GM23338 (cell line): ENCODE measurements around the gene BATF3. TPM values are rescaled to one million over a fixed set of nuclear protein-coding genes. Genes with fewer than 3 reads are reported as not detected.

ENCODE experiments used
- ATAC-seq: fragments of 200-7000 bp; cut with Tn5 transposase; 3 replicates; pipeline ENCODE4 v1.9.1; 2020
- DNase-seq: peaks from one replicate; pipeline ENCODE4 v3.0.0-alpha.2; 2015; ENCODE audit warnings: low spot score
- H2AFZ ChIP-seq: fragments of 200-600 bp; sonication (generic); 2 replicates; pipeline ENCODE4 v1.8.0; 2016; ENCODE audit warnings: antibody characterized with exemption, mild to moderate bottlenecking, moderate library complexity
- H3F3A ChIP-seq: fragments of 200-600 bp; sonication (generic); replicated peaks from 2 replicates; pipeline ENCODE4 v1.8.0; 2017; ENCODE audit warnings: antibody characterized with exemption, mixed run types, low read depth
- H3K27ac ChIP-seq: fragments of 200-600 bp; sonication (generic); 2 replicates; pipeline ENCODE4 v1.6.1; 2016; ENCODE audit warnings: low read depth
- H3K27me3 ChIP-seq: fragments of 200-600 bp; sonication (generic); 2 replicates; pipeline ENCODE4 v1.8.0; 2016; ENCODE audit warnings: mild to moderate bottlenecking, mixed run types, moderate library complexity; ENCODE audit not compliant: insufficient read depth
- H3K36me3 ChIP-seq: fragments of 200-600 bp; sonication (generic); 2 replicates; pipeline ENCODE4 v1.8.0; 2016; ENCODE audit warnings: mild to moderate bottlenecking; ENCODE audit not compliant: insufficient read depth
- H3K4me1 ChIP-seq: fragments of 200-600 bp; sonication (generic); 2 replicates; pipeline ENCODE4 v1.8.0; 2016; ENCODE audit warnings: mild to moderate bottlenecking, moderate library complexity; ENCODE audit not compliant: insufficient read depth
- H3K4me2 ChIP-seq: fragments of 200-600 bp; sonication (generic); 2 replicates; pipeline ENCODE4 v1.7.1; 2017; ENCODE audit warnings: mixed run types
- H3K4me3 ChIP-seq: fragments of 200-600 bp; sonication (generic); 2 replicates; pipeline ENCODE4 v1.6.1; 2016; ENCODE audit warnings: mixed run types
- H3K79me2 ChIP-seq: fragments of 200-600 bp; sonication (generic); replicated peaks from 2 replicates; pipeline ENCODE4 v1.8.0; 2017; ENCODE audit warnings: mild to moderate bottlenecking; ENCODE audit not compliant: insufficient read depth
- H3K9me2 ChIP-seq: fragments of 200-600 bp; sonication (generic); 2 replicates; pipeline ENCODE4 v1.8.0; 2017; ENCODE audit not compliant: insufficient read depth
- H4K20me1 ChIP-seq: fragments of 200-600 bp; sonication (generic); replicated peaks from 2 replicates; pipeline ENCODE4 v1.8.0; 2017; ENCODE audit warnings: mild to moderate bottlenecking; ENCODE audit not compliant: insufficient read depth
- H3K27ac Mint-ChIP-seq: 2 replicates; pipeline ENCODE4 v1.8.0; 2020; ENCODE audit warnings: inconsistent platforms, mild to moderate bottlenecking, moderate library complexity, mixed read lengths
- H3K27me3 Mint-ChIP-seq: 3 replicates; pipeline ENCODE4 v1.8.0; 2022; ENCODE audit warnings: low read depth, mild to moderate bottlenecking, moderate library complexity, mixed read lengths, inconsistent platforms; ENCODE audit not compliant: insufficient read depth, poor library complexity
- H3K36me3 Mint-ChIP-seq: 3 replicates; pipeline ENCODE4 v1.8.0; 2021; ENCODE audit warnings: low read depth, mild to moderate bottlenecking, inconsistent platforms, moderate library complexity, mixed read lengths
- H3K4me1 Mint-ChIP-seq: 3 replicates; pipeline ENCODE4 v1.8.0; 2020; ENCODE audit warnings: mild to moderate bottlenecking, inconsistent platforms, mixed read lengths
- H3K4me3 Mint-ChIP-seq: 3 replicates; pipeline ENCODE4 v1.8.0; 2021; ENCODE audit warnings: moderate library complexity, mild to moderate bottlenecking, inconsistent platforms, mixed read lengths
- H3K9me3 Mint-ChIP-seq: 3 replicates; pipeline ENCODE4 v1.8.0; 2020; ENCODE audit warnings: moderate library complexity, mild to moderate bottlenecking, inconsistent platforms, mixed read lengths
- CREB1 ChIP-seq: fragments of 250-450 bp; sonication (Bioruptor Pico); IDR thresholded peaks from 2 replicates; pipeline ENCODE4 v1.5.0; 2020; ENCODE audit warnings: low read depth, mild to moderate bottlenecking, moderate library complexity
- EZH2 ChIP-seq: fragments of 200-600 bp; sonication (generic); IDR thresholded peaks from one replicate; pipeline ENCODE4 v1.8.0; 2017; ENCODE audit warnings: antibody characterized with exemption, mild to moderate bottlenecking, low read depth; ENCODE audit not compliant: unreplicated experiment
- EZH2phosphoT487 ChIP-seq: fragments of 200-600 bp; sonication (generic); IDR thresholded peaks from one replicate; pipeline ENCODE4 v1.8.1; 2018; ENCODE audit warnings: antibody characterized with exemption; ENCODE audit not compliant: unreplicated experiment
- JUNB ChIP-seq: IDR thresholded peaks from one replicate; pipeline ENCODE4 v1.6.1; 2016; ENCODE audit warnings: antibody characterized with exemption; ENCODE audit not compliant: unreplicated experiment
- POLR2AphosphoS5 ChIP-seq: IDR thresholded peaks from 2 replicates; pipeline ENCODE4 v1.6.1; 2016; ENCODE audit warnings: antibody characterized with exemption, low read depth
- ZNF114 ChIP-seq: fragments of 250-450 bp; sonication (Bioruptor Pico); IDR thresholded peaks from 2 replicates; pipeline ENCODE4 v1.5.0; 2020; ENCODE audit warnings: mild to moderate bottlenecking, moderate library complexity
- ZNF331 ChIP-seq: fragments of 250-450 bp; sonication (Bioruptor Pico); IDR thresholded peaks from 2 replicates; pipeline ENCODE4 v1.5.0; 2020; ENCODE audit warnings: low read depth, mild to moderate bottlenecking, moderate library complexity
- polyA plus RNA-seq: library from polyadenylated mRNA; unstranded; fragments of >200 nt; fragmentation: Nextera tagmentation; extraction: Ambion mirVana; gene quantifications from 2 replicates; pipeline ENCODE4 v1.2.1, GENCODE V29; 2016
- total RNA-seq: library from RNA; depleted of rRNA; stranded (reverse); fragments of >200 nt; shearing (Covaris generic); gene quantifications from 2 replicates; pipeline ENCODE4 v1.2.3, GENCODE V29; 2014
- TF ChIP-seq, protein P1 (sequence below), 2 experiments: fragments of 200-600 bp in 1 of 2; sonication (generic) in 1 of 2; conservative IDR thresholded peaks; 2 replicates each; pipeline versions ENCODE4 v1.5.1 to v1.6.1; 2016 to 2017; ENCODE audit warnings: antibody characterized with exemption in 2 of 2, low read depth in 2 of 2, mild to moderate bottlenecking in 2 of 2, moderate library complexity in 1 of 2
- TF ChIP-seq, protein P2 (sequence below): IDR thresholded peaks from 2 replicates; pipeline ENCODE4 v1.6.1; 2016; ENCODE audit warnings: antibody characterized with exemption
- TF ChIP-seq, protein P3 (sequence below): IDR thresholded peaks from one replicate; pipeline ENCODE4 v1.6.1; 2018; ENCODE audit warnings: antibody characterized with exemption; ENCODE audit not compliant: unreplicated experiment
- TF ChIP-seq, protein P4 (sequence below): fragments of 250-450 bp; sonication (Bioruptor Pico); IDR thresholded peaks from 2 replicates; pipeline ENCODE4 v1.5.0; 2020; ENCODE audit warnings: mild to moderate bottlenecking, moderate library complexity

The BATF3 gene
- total and polyA plus RNA-seq, 2 experiments from 2014 or later = 3.6 to 7.8 TPM

DNA sequence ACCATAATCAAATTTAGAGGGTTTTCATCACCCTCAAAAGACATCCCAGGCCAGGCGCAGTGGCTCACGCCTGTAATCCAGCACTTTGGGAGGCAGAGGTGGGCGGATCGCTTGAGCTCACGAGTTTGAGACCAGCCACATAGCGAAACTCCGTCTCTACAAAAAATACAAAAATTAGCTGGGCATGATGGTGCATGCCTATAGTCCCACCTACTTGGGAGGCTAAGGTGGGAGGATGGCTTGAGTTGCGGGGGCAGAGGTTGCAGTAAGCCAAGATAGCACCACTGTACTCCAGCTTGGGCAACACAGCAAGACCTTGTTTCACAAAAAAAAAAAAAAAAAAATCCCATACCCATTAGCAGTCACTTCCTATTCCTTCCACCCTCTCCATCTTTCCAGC, 33.5 kb upstream of the BATF3 start:
- peaks cover 3% of the 10 kb centered on the region; the same call in 1 of the 3 replicates for H3K36me3 Mint-ChIP-seq
- no peaks in the 10 kb centered on the region; the same call in 2 of the 3 replicates for H3K4me1 Mint-ChIP-seq
- H3K9me3 Mint-ChIP-seq = no peaks in the 10 kb centered on the region
- no peak overlapping the region for H3K27ac Mint-ChIP-seq
- Histone ChIP-seq H3K4me1 (no peaks in the 10 kb centered on the region), H3K9me2 (no peaks in the 10 kb centered on the region), H2AFZ (no peak overlapping the region), H3K79me2 (no peaks in the 10 kb centered on the region), H3K27ac (no peak overlapping the region), H3K4me2 (no peak overlapping the region), H3K4me3 (no peak overlapping the region), H3F3A (no peaks in the 10 kb centered on the region), H4K20me1 (no peaks in the 10 kb centered on the region), H3K27me3 (no peaks in the 10 kb centered on the region), H3K36me3 (no peaks in the 10 kb centered on the region)
- no peak for DNase-seq
- ATAC-seq = no peak
- TF ChIP-seq POLR2AphosphoS5 = no peak
- TF ChIP-seq, protein P1, sequence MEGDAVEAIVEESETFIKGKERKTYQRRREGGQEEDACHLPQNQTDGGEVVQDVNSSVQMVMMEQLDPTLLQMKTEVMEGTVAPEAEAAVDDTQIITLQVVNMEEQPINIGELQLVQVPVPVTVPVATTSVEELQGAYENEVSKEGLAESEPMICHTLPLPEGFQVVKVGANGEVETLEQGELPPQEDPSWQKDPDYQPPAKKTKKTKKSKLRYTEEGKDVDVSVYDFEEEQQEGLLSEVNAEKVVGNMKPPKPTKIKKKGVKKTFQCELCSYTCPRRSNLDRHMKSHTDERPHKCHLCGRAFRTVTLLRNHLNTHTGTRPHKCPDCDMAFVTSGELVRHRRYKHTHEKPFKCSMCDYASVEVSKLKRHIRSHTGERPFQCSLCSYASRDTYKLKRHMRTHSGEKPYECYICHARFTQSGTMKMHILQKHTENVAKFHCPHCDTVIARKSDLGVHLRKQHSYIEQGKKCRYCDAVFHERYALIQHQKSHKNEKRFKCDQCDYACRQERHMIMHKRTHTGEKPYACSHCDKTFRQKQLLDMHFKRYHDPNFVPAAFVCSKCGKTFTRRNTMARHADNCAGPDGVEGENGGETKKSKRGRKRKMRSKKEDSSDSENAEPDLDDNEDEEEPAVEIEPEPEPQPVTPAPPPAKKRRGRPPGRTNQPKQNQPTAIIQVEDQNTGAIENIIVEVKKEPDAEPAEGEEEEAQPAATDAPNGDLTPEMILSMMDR (conservative IDR thresholded peaks at IDR 0.05; ENCODE audit: low read depth in 2 of 2) = no peak
- TF ChIP-seq, protein P2, sequence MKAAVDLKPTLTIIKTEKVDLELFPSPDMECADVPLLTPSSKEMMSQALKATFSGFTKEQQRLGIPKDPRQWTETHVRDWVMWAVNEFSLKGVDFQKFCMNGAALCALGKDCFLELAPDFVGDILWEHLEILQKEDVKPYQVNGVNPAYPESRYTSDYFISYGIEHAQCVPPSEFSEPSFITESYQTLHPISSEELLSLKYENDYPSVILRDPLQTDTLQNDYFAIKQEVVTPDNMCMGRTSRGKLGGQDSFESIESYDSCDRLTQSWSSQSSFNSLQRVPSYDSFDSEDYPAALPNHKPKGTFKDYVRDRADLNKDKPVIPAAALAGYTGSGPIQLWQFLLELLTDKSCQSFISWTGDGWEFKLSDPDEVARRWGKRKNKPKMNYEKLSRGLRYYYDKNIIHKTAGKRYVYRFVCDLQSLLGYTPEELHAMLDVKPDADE = no peak
- TF ChIP-seq, protein P3, sequence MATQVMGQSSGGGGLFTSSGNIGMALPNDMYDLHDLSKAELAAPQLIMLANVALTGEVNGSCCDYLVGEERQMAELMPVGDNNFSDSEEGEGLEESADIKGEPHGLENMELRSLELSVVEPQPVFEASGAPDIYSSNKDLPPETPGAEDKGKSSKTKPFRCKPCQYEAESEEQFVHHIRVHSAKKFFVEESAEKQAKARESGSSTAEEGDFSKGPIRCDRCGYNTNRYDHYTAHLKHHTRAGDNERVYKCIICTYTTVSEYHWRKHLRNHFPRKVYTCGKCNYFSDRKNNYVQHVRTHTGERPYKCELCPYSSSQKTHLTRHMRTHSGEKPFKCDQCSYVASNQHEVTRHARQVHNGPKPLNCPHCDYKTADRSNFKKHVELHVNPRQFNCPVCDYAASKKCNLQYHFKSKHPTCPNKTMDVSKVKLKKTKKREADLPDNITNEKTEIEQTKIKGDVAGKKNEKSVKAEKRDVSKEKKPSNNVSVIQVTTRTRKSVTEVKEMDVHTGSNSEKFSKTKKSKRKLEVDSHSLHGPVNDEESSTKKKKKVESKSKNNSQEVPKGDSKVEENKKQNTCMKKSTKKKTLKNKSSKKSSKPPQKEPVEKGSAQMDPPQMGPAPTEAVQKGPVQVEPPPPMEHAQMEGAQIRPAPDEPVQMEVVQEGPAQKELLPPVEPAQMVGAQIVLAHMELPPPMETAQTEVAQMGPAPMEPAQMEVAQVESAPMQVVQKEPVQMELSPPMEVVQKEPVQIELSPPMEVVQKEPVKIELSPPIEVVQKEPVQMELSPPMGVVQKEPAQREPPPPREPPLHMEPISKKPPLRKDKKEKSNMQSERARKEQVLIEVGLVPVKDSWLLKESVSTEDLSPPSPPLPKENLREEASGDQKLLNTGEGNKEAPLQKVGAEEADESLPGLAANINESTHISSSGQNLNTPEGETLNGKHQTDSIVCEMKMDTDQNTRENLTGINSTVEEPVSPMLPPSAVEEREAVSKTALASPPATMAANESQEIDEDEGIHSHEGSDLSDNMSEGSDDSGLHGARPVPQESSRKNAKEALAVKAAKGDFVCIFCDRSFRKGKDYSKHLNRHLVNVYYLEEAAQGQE = no peak
- no peak for TF ChIP-seq EZH2phosphoT487
- no peak for TF ChIP-seq ZNF114
- no peak for TF ChIP-seq CREB1
- no peak for TF ChIP-seq ZNF331 (CRISPR knock-in tag)
- TF ChIP-seq, protein P4, sequence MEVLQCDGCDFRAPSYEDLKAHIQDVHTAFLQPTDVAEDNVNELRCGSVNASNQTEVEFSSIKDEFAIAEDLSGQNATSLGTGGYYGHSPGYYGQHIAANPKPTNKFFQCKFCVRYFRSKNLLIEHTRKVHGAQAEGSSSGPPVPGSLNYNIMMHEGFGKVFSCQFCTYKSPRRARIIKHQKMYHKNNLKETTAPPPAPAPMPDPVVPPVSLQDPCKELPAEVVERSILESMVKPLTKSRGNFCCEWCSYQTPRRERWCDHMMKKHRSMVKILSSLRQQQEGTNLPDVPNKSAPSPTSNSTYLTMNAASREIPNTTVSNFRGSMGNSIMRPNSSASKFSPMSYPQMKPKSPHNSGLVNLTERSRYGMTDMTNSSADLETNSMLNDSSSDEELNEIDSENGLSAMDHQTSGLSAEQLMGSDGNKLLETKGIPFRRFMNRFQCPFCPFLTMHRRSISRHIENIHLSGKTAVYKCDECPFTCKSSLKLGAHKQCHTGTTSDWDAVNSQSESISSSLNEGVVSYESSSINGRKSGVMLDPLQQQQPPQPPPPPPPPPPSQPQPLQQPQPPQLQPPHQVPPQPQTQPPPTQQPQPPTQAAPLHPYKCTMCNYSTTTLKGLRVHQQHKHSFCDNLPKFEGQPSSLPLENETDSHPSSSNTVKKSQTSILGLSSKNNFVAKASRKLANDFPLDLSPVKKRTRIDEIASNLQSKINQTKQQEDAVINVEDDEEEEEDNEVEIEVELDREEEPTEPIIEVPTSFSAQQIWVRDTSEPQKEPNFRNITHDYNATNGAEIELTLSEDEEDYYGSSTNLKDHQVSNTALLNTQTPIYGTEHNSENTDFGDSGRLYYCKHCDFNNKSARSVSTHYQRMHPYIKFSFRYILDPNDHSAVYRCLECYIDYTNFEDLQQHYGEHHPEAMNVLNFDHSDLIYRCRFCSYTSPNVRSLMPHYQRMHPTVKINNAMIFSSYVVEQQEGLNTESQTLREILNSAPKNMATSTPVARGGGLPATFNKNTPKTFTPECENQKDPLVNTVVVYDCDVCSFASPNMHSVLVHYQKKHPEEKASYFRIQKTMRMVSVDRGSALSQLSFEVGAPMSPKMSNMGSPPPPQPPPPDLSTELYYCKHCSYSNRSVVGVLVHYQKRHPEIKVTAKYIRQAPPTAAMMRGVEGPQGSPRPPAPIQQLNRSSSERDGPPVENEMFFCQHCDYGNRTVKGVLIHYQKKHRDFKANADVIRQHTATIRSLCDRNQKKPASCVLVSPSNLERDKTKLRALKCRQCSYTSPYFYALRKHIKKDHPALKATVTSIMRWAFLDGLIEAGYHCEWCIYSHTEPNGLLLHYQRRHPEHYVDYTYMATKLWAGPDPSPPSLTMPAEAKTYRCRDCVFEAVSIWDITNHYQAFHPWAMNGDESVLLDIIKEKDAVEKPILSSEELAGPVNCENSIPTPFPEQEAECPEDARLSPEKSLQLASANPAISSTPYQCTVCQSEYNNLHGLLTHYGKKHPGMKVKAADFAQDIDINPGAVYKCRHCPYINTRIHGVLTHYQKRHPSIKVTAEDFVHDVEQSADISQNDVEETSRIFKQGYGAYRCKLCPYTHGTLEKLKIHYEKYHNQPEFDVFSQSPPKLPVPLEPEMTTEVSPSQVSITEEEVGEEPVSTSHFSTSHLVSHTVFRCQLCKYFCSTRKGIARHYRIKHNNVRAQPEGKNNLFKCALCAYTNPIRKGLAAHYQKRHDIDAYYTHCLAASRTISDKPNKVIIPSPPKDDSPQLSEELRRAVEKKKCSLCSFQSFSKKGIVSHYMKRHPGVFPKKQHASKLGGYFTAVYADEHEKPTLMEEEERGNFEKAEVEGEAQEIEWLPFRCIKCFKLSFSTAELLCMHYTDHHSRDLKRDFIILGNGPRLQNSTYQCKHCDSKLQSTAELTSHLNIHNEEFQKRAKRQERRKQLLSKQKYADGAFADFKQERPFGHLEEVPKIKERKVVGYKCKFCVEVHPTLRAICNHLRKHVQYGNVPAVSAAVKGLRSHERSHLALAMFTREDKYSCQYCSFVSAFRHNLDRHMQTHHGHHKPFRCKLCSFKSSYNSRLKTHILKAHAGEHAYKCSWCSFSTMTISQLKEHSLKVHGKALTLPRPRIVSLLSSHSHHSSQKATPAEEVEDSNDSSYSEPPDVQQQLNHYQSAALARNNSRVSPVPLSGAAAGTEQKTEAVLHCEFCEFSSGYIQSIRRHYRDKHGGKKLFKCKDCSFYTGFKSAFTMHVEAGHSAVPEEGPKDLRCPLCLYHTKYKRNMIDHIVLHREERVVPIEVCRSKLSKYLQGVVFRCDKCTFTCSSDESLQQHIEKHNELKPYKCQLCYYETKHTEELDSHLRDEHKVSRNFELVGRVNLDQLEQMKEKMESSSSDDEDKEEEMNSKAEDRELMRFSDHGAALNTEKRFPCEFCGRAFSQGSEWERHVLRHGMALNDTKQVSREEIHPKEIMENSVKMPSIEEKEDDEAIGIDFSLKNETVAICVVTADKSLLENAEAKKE (CRISPR knock-in tag) = no peak
- no peak for TF ChIP-seq JUNB
- TF ChIP-seq EZH2 = no peak
- no peaks in the 10 kb centered on the region for H3K27me3 Mint-ChIP-seq
- H3K4me3 Mint-ChIP-seq = no peak overlapping the region
